Ovary (tissue), 3 donors: ENCODE data around the gene CACNA1A.

Source experiments
- CTCF ChIP-seq, 3 donors: fragments of 450-650 bp in 2 of 3; fragments of 200-600 bp in 1 of 3; IDR thresholded peaks; one replicate each; pipeline versions ENCODE4 v1.5.1 to v1.8.0; 2016 to 2022; ENCODE audit warnings: antibody characterized with exemption in 3 of 3, mild to moderate bottlenecking in 1 of 3
- POLR2A ChIP-seq: fragments of 450-650 bp; IDR thresholded peaks from one replicate; pipeline ENCODE4 v1.6.1; 2017; ENCODE audit warnings: antibody characterized with exemption, mild to moderate bottlenecking, moderate library complexity
- donor health status: DM: no; HTN: no; CAD: no.

GRCh38 chr19:13451434-13451995 lies 54.8 kb downstream of the CACNA1A start:
- no peak for TF ChIP-seq POLR2A
- no peak for TF ChIP-seq CTCF (IDR thresholded peaks at IDR 0.05)
